Lung (tissue), 12 donors: ENCODE data around the gene CDK5R1. TPM values are rescaled to one million over a fixed set of nuclear protein-coding genes. Genes with fewer than 3 reads are reported as not detected.

Experiments used
- ATAC-seq: fragments of 200-7000 bp; cut with Tn5 transposase; one replicate; pipeline ENCODE4 v1.9.1; 2020; ENCODE audit warnings: moderate number of reproducible peaks; ENCODE audit not compliant: insufficient read depth, low FRiP score
- DNase-seq, 3 donors: peaks; one replicate each; pipeline ENCODE4 v3.0.0-alpha.2; 2013 to 2017
- H3K27ac ChIP-seq, 2 donors: one replicate each; pipeline ENCODE4 v1.5.1; 2013; ENCODE audit warnings: mild to moderate bottlenecking in 2 of 2, moderate library complexity in 2 of 2, control low read depth in 1 of 2, inconsistent platforms in 1 of 2, low read depth in 1 of 2, low read length in 1 of 2
- H3K27me3 ChIP-seq, 3 donors: one replicate each; pipeline ENCODE4 v1.5.1; 2013; ENCODE audit warnings: low read length in 2 of 3; ENCODE audit not compliant: control insufficient read depth in 3 of 3, insufficient read depth in 3 of 3
- H3K36me3 ChIP-seq, 4 donors: one replicate each; pipeline ENCODE4 v1.5.1; 2013; ENCODE audit warnings: low read length in 4 of 4, mild to moderate bottlenecking in 1 of 4, moderate library complexity in 1 of 4; ENCODE audit not compliant: control insufficient read depth in 4 of 4, insufficient read depth in 4 of 4
- H3K4me1 ChIP-seq, 5 donors: one replicate each; pipeline ENCODE4 v1.5.1; 2013; ENCODE audit warnings: low read length in 5 of 5, mild to moderate bottlenecking in 2 of 5, moderate library complexity in 1 of 5; ENCODE audit not compliant: control insufficient read depth in 5 of 5, insufficient read depth in 5 of 5
- H3K4me3 ChIP-seq: one replicate; pipeline ENCODE4 v1.5.1; 2013; ENCODE audit warnings: mild to moderate bottlenecking, control low read depth, moderate library complexity
- H3K9ac ChIP-seq, 2 donors: one replicate each; pipeline ENCODE4 v1.5.1; 2013; ENCODE audit warnings: low read length in 2 of 2, control low read depth in 1 of 2; ENCODE audit not compliant: insufficient read depth in 1 of 2
- H3K9me3 ChIP-seq, 4 donors: one replicate each; pipeline ENCODE4 v1.5.1; 2013; ENCODE audit warnings: low read length in 3 of 4, mild to moderate bottlenecking in 1 of 4, moderate library complexity in 1 of 4; ENCODE audit not compliant: control insufficient read depth in 4 of 4, insufficient read depth in 3 of 4
- WGBS, 2 donors: extraction: QIAGEN DNeasy Blood & Tissue Kit; methylation state at CpG; one replicate each; pipeline ENCODE4 v1.1.7; 2013; 5-methylcytosine and 5-hydroxymethylcytosine counted together
- polyA plus RNA-seq, 2 donors: library from polyadenylated mRNA; stranded (reverse); fragments of 200-250 nt; gene quantifications; one replicate each; pipeline ENCODE4 v1.2.1, GENCODE V29; 2013
- total RNA-seq, 2 donors: library from RNA; depleted of rRNA in 1 of 2; stranded (reverse); fragments of >200 nt in 1 of 2; gene quantifications; one replicate each; pipeline ENCODE4 v1.2.1, GENCODE V29; 2014 to 2021
- TF ChIP-seq, protein P1 (sequence below): IDR thresholded peaks from 2 replicates; pipeline ENCODE4 v1.5.1; 2012; ENCODE audit warnings: mild to moderate bottlenecking; ENCODE audit errors: control extremely low read depth, extremely low read depth
- donor health status: control.
- donor health status: control.
- donor health status: Bipolar disorder and iron deficiency.
- donor health status: healthy.
- donor health status: DM: yes; HTN: yes; CAD: no.

Gene CDK5R1
- total and polyA plus RNA-seq, 4 donors, result 0.41 to 2.2 (median 1.4) TPM

- Histone ChIP-seq H3K4me1 (peaks cover 0 to 27% (median 9%) of the 10 kb centered on the region in 5 donors), H3K4me3 (no peak overlapping the region), H3K36me3 (peaks cover 10 to 40% (median 28%) of the 10 kb centered on the region in 4 donors), H3K27me3 (no peaks in the 10 kb centered on the region), H3K9ac (peak overlapping the region in 1 of 2 donors; percentile 28), H3K27ac (no peak overlapping the region), H3K9me3 (no peaks in the 10 kb centered on the region)
- no peak for DNase-seq
- TF ChIP-seq, protein P1, sequence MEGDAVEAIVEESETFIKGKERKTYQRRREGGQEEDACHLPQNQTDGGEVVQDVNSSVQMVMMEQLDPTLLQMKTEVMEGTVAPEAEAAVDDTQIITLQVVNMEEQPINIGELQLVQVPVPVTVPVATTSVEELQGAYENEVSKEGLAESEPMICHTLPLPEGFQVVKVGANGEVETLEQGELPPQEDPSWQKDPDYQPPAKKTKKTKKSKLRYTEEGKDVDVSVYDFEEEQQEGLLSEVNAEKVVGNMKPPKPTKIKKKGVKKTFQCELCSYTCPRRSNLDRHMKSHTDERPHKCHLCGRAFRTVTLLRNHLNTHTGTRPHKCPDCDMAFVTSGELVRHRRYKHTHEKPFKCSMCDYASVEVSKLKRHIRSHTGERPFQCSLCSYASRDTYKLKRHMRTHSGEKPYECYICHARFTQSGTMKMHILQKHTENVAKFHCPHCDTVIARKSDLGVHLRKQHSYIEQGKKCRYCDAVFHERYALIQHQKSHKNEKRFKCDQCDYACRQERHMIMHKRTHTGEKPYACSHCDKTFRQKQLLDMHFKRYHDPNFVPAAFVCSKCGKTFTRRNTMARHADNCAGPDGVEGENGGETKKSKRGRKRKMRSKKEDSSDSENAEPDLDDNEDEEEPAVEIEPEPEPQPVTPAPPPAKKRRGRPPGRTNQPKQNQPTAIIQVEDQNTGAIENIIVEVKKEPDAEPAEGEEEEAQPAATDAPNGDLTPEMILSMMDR, result no peak
- WGBS, 2 donors, result 76 to 82% methylated on average over 11 of the region's 11 CpGs
- no peak for ATAC-seq
Observed at GRCh38 chr17:32482568-32483320, 4.0 kb upstream of the CDK5R1 start.

DNA sequence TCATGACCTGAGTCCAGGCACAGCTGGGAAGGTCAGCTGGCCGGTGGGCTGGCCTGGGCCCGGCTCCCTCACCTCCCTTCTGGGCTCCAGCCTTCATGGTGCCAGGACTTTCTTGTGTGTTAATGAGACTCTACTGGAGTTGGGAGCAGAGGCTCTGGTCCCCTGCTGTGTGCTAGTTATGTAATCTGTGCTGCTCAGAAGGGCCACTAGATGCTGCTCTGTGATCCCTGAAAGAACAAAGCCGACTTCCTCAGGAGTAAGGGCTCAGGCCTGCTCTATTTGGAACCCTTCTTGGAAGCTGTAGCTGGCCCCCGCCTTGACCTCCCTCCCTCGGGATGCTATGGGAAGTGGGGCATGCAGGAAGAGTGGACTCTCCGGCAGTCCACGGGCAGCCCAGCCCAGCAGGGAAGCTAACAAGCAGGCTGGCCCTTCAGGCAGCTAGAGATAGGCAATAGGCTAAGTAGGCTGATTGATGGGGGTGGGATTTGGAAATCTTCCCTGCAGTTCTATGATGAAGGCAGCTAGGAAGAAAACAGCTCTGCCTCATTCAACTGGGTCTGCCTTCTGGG is 3.3 kb upstream of the CDK5R1 start:
- no peak for ATAC-seq
- H3K9ac ChIP-seq, result peak overlapping the region in 1 of 2 donors; percentile 30
- no peak overlapping the region for H3K27ac ChIP-seq
- peaks cover 10 to 35% (median 23%) of the 10 kb centered on the region in 4 donors for H3K36me3 ChIP-seq
- WGBS, 2 donors, result 40 to 48% methylated on average over 7 of the region's 7 CpGs
- no peaks in the 10 kb centered on the region for H3K27me3 ChIP-seq
- H3K4me1 ChIP-seq, result peaks cover 0 to 35% (median 14%) of the 10 kb centered on the region in 5 donors
- no peak overlapping the region for H3K4me3 ChIP-seq
- peaks cover 0 to 3% (median 0%) of the 10 kb centered on the region in 4 donors for H3K9me3 ChIP-seq
- TF ChIP-seq, protein P1, result peak; percentile 71
- DNase-seq, result peak; percentile 87 to 95 (median 92)

DNA sequence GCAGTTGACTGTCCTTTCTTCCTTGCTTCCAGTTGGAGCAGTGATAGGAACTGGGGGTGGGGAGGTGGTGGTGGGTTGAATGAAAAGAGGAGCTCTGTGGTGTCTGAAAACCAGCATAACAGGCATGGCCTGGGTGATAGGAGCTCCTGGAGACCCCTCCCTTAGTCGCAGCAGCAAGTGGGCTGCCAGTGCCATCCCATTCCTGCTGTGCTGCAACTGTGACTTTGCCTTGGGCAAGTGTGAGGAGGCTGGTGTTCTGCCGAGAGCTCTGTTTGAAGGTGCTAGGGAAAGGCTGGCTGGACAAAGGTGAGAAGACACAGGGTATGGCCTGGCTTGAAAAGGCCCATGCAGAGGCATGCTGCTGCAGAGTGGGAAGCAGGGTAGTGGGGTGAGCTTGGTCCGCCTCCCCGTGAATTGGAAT is 2.7 kb upstream of the CDK5R1 start:
- WGBS, 2 donors, result 89% methylated on average over 4 of the region's 4 CpGs
- DNase-seq, result no peak

More for the DNA sequence above, 2.7 kb upstream of the CDK5R1 start:
- TF ChIP-seq, protein P1, result no peak
- H3K36me3 ChIP-seq, result peaks cover 8 to 31% (median 19%) of the 10 kb centered on the region in 4 donors
- peaks cover 0 to 3% (median 0%) of the 10 kb centered on the region in 4 donors for H3K9me3 ChIP-seq
- H3K27ac ChIP-seq, result peak overlapping the region in 1 of 2 donors; percentile 5
- no peak overlapping the region for H3K4me3 ChIP-seq
- ATAC-seq, result no peak
- H3K4me1 ChIP-seq, result peaks cover 0 to 39% (median 14%) of the 10 kb centered on the region in 5 donors
- H3K9ac ChIP-seq, result peak overlapping the region in 1 of 2 donors; percentile 30
- H3K27me3 ChIP-seq, result no peaks in the 10 kb centered on the region
